ENCODE data around the gene ZNF473.

ZNF473 gene

GRCh38 chr19:50025794-50026549, at the start of gene ZNF473:
Gene ZNF473, plus strand, starts transcription at chr19:50026005. Its CDS starts 5,078 bp downstream, at chr19:50031083.
- DNase-seq = peak; percentile 91

GRCh38 chr19:49976496-49976895, 49.3 kb upstream of the ZNF473 start:
- DNase-seq = no peak

- DNase-seq = no peak
These were observed 48.7 kb upstream of the ZNF473 start for GRCh38 chr19:49977076-49977475.

DNA sequence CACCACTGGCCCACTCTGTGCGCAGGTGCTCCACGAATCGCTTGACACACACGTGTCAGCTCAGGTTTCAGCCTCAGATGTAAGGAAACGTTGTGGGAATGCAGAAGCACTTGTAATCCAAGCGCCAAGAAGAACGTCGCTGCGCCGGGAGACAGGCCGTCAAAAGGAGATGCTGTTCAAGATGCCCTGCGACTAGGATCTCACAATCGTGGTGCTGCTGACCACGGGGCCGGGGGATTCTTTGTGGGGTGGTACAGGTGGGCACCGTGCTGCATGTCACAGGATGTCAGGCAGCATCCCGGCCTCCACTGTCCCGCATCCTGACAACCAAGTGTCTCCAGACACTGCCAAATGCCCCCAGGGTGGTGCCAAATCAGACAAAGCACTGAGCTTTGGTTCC, 47.9 kb upstream of the ZNF473 start:
- no peak for DNase-seq

- DNase-seq = no peak
These were observed 47.5 kb upstream of the ZNF473 start for GRCh38 chr19:49978324-49978723.

- no peak for DNase-seq
These were observed 43.9 kb upstream of the ZNF473 start for GRCh38 chr19:49981603-49982593.

- peak; percentile 59 for DNase-seq
These were observed 42.1 kb upstream of the ZNF473 start for GRCh38 chr19:49983645-49984229.

- no peak for DNase-seq
These were observed 41.3 kb upstream of the ZNF473 start for GRCh38 chr19:49984491-49984890.

- no peak for DNase-seq
These were observed 39.9 kb upstream of the ZNF473 start for GRCh38 chr19:49985871-49986270.

DNA sequence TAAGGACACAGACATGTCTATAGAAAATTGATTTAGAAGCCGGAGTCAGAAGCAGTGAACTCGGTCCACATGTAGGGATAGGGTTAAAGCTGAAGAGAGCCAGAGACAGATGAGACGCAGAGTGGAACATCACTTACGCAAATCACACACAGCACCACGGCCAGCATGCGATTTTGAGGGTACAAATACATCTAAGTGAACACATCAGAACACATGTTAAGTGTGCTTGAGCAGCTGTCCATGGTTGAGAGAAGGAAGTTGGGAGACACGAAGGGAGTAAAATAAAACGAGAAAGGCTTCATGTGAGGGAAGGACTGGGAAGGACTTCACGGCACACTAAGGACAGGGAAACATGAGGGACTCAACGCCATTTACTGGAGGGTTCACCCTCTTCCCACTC, 39.5 kb upstream of the ZNF473 start:
- no peak for DNase-seq

- peak; percentile 56 for DNase-seq
These were observed 38.6 kb upstream of the ZNF473 start for GRCh38 chr19:49987159-49987698.

- DNase-seq = no peak
These were observed 37.8 kb upstream of the ZNF473 start for GRCh38 chr19:49988007-49988406.

GRCh38 chr19:49988433-49988832, 37.4 kb upstream of the ZNF473 start:
- no peak for DNase-seq

DNA sequence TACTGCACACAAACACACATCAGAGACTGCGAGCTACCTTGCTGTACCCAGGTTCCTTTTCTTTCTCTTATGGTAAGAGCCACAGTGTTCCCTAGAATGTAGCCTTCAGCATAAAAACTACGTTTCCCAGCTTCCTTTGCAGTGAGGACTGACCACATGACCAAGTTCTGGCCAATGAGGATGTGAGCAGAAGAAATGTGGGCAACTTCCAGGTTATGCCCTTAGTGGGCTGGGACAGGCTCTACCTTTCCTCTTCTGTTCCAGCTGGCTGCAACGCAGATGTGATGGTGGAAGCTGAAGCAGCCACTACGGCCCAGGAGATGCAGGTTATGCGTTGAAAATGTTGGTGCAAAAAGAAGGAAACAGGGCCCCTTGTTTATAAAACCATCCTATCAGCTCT, 28.1 kb upstream of the ZNF473 start:
- no peak for DNase-seq

DNA sequence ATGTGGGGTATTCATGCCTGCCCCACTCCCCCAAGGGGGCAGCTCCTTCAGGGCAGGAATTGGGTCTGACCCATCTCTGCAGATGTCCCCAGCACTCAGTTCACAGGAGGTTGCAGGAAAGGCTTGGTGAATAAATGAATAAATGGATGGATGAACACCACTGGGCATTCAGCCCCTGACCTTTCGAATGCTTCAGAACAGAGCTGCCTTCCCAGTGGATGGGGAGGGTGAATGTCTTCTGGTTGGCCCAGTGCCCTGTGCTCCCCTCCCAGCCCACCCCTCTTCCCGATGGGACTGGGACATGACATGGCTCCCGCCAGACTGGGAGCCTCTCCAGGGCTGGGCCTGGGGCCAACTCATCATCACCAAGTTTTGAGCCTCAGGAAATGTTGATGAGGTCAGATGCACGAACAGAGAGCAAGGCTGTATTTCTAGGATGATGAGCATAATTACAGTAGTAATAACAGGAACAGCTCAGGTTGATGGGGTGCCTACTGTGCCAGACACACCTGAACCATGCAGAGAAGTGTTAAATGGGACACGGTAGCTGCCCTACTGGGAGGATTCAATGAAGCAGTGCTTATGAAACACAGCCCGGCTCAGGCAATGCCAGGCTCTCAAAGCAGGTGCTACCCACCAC, 26.3 kb upstream of the ZNF473 start:
- DNase-seq = no peak

DNA sequence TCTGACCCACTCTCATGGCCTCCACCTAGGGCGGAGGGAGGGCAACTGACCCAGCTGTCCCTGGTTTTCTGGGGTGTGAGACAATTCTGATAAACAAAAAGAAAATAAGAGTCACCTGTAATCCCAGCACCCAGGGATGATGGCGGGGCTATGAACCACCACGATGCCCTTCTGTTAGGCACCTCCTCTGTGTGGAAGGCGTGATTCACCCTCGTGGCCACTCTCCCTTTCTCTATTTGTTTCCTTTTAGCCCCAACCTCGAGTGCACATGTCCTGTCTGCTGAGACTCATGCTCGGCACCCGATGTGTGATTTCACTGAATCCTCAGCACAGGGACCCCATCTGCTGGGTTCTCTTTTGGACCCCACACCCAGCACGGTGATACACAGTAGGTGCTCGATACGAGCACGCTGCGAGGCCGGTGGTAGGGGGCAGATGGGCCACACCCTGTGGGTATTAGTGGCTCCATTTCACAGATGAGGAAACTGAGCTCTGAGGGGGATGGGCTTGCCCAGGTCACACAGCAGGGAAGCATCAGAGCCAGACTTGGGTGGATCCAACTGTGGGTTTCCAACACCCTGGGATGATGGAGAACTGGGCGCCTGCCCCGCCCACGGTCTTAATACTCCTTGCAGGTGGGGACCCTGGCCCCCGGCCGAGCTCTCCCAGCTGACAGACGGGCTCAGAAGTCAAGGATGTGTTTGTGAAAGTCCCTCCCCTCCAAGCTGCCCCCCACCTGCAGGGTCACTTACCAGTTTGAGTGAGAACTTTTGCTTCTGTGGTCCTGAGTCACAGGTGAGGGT, 25.6 kb upstream of the ZNF473 start:
- DNase-seq = no peak

DNA sequence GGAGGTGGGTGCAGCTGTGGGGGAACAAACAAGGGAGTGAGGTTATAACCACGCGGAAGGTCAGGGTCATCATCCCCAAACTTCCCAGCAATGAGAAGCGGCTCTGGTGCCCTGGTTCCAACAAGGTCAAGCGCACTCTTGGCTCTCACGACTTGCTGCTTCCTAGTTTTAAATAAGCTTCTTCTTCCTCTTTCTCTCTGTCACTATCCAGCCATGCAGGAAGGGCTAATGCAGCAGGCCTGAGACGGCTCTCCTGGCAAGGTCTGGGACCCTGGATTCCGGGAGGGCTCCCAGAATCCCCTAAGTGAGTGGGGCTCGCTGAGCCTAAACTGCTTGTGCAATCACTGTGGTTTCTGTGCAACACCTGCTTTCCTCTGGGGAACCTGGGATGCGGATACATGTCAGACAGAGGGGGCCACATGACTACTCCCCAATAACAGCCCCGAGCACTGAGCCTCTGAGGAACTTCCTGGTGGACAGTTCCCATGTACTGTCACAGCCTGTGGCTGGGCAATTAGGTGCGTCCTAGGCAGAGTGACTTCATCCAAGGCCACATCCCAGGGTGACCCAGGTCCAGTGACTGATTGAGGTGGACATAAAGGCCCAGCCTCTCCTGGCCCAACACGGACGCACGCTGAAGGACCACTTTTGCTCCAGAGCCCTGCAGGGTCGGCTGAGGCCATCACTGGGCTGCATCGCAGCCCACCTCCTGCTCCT, 24.8 kb upstream of the ZNF473 start:
- DNase-seq = no peak

- no peak for DNase-seq
These were observed 24.0 kb upstream of the ZNF473 start for GRCh38 chr19:50001775-50002174.

GRCh38 chr19:50002386-50002960, 23.3 kb upstream of the ZNF473 start:
- no peak for DNase-seq

DNA sequence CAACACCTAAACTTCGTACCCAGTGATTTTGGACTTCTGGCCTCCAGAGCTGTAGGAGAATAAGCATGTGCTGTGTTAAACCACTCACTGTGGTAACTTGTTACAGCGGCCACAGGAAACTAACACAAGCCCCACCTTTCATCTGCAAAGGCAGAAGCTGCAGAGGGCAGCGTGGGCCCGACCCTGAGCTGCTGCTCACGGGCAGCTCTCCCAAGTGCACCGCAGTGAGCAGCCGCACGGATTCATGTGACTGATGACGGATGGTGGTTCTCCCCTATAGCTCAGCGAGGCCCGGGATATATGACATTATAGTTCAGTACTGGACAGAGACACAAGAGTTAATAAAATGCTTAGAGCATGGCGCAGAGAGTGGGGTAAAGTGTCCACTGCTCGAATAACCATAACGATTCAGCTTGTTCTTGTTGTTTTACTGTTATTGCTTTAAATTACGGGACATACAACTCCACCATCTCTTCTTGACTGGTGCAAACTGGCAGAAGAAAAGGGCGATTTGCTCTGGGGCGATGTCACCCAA, 22.5 kb upstream of the ZNF473 start:
- no peak for DNase-seq
